ENCODE results near the gene SYNE2. TPM values are rescaled to one million over a fixed set of nuclear protein-coding genes. Genes with fewer than 3 reads are reported as not detected.

The SYNE2 gene
- total RNA-seq, 1 donor from 2014 or later = 168 TPM

DNA sequence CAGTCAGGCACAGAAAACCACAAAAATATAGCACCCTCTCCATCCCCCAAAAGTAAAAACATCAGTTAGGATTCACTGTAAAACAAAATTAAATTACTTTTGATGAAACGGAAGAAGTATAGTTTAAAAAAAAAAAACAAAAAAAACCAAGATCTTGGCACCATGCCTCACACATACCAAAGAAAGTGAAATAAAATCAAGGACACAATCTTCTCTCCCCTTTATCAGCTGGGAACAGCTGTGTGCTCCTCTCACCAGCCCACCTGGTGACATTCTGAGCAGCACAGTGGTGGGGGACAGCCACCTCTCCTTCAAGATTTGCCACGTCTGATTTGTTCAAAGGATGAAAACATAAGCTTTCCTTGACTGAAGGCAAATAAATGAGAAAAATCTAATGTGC lies 385.8 kb downstream of the SYNE2 start:
- intact Hi-C loops (cut with micrococcal nuclease) = no loop called here

DNA sequence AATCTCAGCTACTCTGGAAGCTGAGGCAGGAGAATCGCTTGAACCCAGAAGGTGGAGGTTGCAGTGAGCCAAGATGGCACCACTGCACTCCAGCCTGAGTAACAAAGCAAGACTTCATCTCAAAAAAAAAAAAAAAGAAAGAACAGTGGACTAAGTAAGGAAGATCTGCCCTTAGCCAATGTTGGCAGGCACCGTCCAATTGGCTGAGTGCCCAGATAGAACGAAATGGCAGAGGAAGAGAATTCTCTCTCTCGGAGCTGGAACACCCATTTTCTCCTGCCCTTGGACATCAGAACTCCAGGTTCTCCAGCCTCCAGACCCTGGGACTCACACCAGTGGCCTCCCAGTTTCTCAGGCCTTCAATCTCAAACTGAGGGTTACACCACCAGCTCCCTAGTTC lies 391.5 kb downstream of the SYNE2 start:
- intact Hi-C loops (cut with micrococcal nuclease) = no loop called here

DNA sequence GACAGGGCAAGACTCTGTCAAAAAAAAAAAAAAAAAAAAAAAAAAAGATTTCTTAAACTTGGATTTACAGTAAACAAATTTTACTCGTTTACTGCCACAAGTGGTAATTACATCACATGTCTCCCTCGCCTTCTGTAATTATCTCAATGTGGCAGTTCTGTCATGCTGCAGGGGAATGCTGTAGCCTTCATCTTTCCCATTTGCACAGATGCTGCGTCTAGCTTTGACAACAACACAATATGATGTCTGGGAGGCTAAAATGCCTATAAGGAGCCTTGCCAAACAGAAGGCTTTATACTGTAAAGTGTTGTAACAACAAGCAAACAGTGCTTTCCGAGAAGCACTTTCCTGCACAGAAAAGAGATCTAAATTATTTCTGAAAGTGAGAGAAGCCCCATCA lies 392.7 kb downstream of the SYNE2 start:
- intact Hi-C loops (cut with micrococcal nuclease) = no loop called here

DNA sequence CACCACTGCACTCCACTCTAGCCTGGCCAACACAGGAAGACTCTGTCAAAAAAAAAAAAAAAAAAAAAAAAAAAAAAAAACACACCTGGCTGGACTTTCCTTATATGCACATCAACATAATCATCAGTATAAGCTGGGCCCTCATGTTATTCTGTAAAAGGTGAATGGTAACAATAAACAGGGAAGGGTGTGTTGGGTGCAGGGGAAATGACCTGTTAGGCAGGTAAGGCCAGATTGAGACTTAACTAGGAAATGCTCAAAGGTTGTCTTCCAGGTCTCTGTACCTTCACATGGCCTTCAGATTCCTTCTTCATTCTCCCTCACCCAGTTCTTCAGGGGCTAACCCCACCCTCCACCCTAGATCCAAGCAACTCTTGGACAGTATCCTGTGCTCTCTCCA lies 393.9 kb downstream of the SYNE2 start:
- intact Hi-C loops (cut with micrococcal nuclease) = no loop called here

DNA sequence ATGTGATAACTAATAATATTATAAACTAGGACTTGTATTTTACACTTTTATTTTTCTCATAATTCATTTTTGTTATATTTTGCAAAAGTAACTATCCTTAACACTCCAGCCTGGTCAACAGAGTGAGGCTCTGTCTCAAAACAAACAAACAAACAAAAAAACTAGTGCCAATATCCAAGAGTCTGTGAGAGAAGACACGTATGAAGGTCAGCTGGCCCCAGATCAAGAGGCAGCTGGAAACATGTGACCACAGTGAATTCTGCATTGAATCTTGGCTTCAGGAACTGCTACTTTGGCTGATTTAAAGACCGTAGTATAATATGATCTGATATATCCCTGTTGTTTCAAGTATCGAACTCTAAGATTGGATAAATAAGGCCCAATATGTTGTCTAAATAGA lies 394.4 kb downstream of the SYNE2 start:
- intact Hi-C loops (cut with micrococcal nuclease) = no loop called here

DNA sequence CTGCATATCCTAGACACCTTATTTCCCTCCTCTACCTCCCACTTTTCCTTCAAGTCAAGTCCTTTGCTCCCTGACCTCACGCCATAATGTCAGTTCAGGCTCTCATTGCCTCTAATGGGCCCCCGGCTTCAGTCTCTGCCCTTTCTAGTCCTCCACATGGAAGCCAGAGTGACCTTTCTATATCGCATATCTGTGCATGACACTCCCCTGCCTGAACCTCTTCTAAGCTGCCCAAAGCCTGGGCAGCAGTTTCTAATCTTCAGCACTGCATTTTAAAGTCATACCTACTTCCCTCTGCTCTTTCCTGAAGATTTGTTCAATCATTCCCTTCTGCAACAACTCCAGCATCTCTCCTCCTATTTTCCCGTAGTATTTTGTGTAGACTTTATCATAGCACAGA lies 395.9 kb downstream of the SYNE2 start:
- intact Hi-C loops (cut with micrococcal nuclease) = no loop called here

DNA sequence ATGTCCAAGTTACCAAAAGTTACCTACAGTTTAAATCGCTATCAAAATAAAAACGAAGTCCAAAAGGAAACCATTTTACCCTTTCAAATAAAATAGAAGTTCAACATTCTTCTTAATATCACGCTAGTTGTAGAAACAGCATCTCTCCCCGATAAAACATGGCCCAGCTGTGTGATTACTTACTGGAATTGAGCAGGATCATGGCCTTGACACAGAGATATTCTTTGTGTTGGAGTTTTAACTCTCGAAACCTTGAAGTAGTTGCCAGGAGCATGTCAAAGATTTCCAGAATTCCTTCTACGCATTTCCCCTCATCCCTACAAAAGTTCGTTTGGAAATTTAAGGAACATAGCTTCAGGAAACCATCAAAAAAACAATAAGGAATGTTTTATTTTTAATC lies 396.6 kb downstream of the SYNE2 start:
- intact Hi-C loops (cut with micrococcal nuclease) = no loop called here

DNA sequence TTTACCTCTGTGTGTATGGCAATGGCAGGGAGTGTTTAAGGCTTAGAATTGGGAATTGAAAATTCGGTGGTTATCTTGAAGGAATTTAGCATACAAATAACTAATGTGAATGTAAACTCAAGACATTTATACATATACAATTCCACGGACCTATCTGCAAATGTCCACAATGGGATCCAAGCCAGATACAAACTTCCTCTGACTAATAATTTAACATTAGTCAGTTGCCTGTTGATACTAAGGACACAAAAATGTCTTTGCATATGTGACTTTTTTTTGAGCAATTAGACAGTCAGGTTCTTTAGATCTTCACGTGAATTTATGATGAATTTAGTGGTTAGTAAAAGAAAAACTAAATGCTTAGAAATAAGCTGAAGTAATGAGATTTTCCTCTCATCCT lies 400.9 kb downstream of the SYNE2 start:
- intact Hi-C loops (cut with micrococcal nuclease) = no loop called here

DNA sequence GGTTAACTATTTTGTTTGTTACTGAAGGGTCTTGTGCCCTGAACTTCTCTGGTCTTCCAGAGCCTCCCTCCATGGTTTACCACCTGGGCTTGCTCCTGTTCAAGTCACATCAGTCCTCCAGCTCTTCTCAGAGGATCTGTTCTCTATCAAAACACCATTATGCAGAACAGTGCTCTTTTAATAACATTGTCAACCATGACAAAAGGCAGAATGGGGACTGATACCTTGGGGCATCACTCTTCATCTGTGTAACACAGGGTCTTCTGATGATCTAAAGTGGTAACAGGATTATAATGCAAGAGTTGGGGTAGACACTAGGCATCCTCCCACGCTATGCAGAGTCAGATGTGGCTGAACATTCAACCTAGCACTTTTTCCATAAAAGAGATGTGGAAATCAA lies 403.0 kb downstream of the SYNE2 start:
- intact Hi-C loops (cut with micrococcal nuclease) = no loop called here

DNA sequence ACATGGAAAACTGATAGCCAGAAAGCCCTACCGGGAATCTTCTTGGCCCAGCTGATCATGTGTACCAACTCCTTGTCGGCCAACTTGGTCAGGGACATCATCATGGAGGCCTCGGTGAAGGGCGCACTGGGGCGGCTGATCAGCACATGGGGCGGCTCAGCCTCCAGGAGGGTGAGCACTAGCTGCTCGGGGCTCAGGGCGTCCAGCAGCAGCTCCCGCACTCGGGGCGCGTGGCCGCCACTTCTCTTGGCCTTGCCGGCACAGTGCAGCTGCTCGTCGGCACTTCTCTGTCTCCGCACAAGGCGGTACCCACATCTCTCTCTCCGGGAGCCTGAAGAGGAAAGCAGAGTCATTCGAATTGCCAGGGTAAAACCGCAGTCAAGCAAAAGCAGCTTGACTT lies 407.6 kb downstream of the SYNE2 start:
- intact Hi-C loops (cut with micrococcal nuclease) = no loop called here

DNA sequence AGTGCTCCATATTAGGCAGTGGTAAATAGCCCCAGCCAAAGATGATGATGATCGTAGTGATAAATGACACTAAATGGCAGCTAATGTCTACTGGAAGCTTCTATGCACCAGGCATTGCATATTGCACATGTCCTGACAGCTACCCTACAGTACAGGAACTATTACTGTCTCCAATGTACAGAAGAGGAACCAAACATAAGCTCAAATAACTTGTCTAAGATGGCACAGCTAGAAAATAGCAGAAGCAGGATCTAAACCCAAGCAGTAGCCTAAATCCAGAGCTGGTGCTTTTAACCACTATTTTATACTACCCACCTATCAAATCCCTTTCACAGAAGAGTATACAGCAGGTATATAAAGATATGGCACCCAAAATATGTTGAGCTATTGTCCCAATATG lies 412.4 kb downstream of the SYNE2 start:
- intact Hi-C loops (cut with micrococcal nuclease) = no loop called here

DNA sequence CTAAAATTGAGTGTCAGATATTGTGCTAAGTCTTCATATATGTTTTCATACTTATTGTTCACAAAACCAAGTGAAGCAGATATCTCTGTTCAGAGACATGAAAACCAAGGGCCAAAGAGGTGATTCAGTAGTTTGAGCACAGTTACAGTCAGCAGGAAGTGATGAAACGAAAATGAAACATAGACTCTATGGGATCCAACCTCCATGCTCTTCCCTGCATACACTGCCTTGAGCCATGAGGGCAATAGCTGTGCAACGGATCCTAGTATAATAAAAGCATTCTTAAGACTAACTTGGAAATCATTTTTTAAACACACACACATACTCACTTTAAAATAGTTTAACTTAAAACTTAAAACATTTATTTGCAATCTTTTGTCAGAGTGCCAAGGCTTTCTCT lies 413.4 kb downstream of the SYNE2 start:
- intact Hi-C loops (cut with micrococcal nuclease) = no loop called here

DNA sequence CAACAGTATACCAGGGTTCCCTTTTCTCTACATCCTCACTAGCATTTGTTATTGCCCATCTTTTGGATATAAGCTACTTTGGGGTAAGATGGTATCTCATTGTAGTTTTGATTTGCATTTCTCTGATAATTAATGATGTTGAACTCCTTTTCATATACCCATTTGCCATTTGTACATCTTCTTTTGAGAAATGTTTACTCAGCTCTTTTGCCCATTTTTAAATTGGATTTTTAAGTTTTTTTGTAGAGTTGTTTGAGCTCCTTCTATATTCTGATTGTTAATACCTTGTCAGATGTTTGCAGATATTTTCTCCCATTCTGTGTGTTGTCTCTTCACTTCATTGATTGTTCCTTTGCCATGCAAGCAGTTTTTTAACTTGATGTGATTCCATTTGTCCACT lies 419.2 kb downstream of the SYNE2 start:
- intact Hi-C loops (cut with micrococcal nuclease) = no loop called here

Other genes with a start within 250 kb of the SYNE2 start
- 24.2 and 25.8 TPM in 2 replicates for gene WDR89, start 211.1 kb upstream of the SYNE2 start, total RNA-seq
- 19.4 and 21.8 TPM in 2 replicates for gene SGPP1, start 124.9 kb upstream of the SYNE2 start, total RNA-seq

All from T-helper 1 cell treated with Interleukin-12 subunit alpha and Interleukin-12 subunit beta and Interleukin-4 antibody, amounts not matched to agents 30 ng/mL and 1 ng/mL, for 36 hours (primary cell).